ENCODE results near the gene BRDT.

- TF ChIP-seq POLR2A (IDR thresholded peaks at IDR 0.05): no peak
- TF ChIP-seq CTCF (IDR thresholded peaks at IDR 0.05): no peak
Observed at GRCh38 chr1:91913018-91913417, 36.2 kb upstream of the BRDT start.
